ENCODE results near the gene COL27A1. TPM values are rescaled to one million over a fixed set of nuclear protein-coding genes. Genes with fewer than 3 reads are reported as not detected.

COL27A1 gene
- polyA plus RNA-seq, 1 donor (not counting 4 experiments of a cell fraction or from before 2014, with no cell fraction given) = 14.0 TPM

GRCh38 chr9:114243240-114243639 is 87.9 kb downstream of the COL27A1 start:
- TF ChIP-seq EZH2 (IDR thresholded peaks at IDR 0.05; ENCODE audit: low read length) = no peak
- TF ChIP-seq CTCF (optimal IDR thresholded peaks at IDR 0.05 in 1 of 3, IDR thresholded peaks at IDR 0.05 in 1 of 3, conservative IDR thresholded peaks at IDR 0.05 in 1 of 3; ENCODE audit: extremely low read depth in 1 of 3, insufficient read depth in 2 of 3, low read length in 3 of 3) = no peak
- no peak for FAIRE-seq
- dilution Hi-C loops (cut with MboI; ENCODE audit: extremely low pct_ligation_motif_present, low sequenced_read_pairs) = no loop called here
- no peaks in the 10 kb centered on the region for H3K9me1 ChIP-seq (ENCODE audit: control insufficient read depth, extremely low read depth, insufficient read depth, low read length)
- no peak overlapping the region for H3K4me3 ChIP-seq (ENCODE audit: control insufficient read depth in 2 of 3, extremely low read depth in 1 of 3, insufficient read depth in 2 of 3, low read depth in 1 of 3, low read length in 3 of 3)
- no peaks in the 10 kb centered on the region for H3K27me3 ChIP-seq (ENCODE audit: control insufficient read depth, extremely low read depth, insufficient read depth, low read length)
- peaks cover 11 to 19% of the 10 kb centered on the region in 2 experiments for H3K36me3 ChIP-seq (ENCODE audit: control insufficient read depth in 2 of 2, extremely low read depth in 1 of 2, insufficient read depth in 2 of 2, low read length in 2 of 2)
- DNase-seq (ENCODE audit: low read depth, low spot score) = no peak
- no peak overlapping the region for H2AFZ ChIP-seq (ENCODE audit: control insufficient read depth, low read length)
- H3K9ac ChIP-seq (ENCODE audit: control insufficient read depth, extremely low read depth, insufficient read depth, low read length) = no peak overlapping the region
- H4K20me1 ChIP-seq (ENCODE audit: control insufficient read depth, extremely low read depth, insufficient read depth, low read length) = no peaks in the 10 kb centered on the region
- no peaks in the 10 kb centered on the region for H3K79me2 ChIP-seq (ENCODE audit: control insufficient read depth, insufficient read depth, low read length)
- H3K9me3 ChIP-seq (ENCODE audit: control insufficient read depth, low read depth, low read length) = no peaks in the 10 kb centered on the region
- H3K4me1 ChIP-seq (ENCODE audit: control insufficient read depth, extremely low read depth, insufficient read depth, low read length) = no peaks in the 10 kb centered on the region
- no peak overlapping the region for H3K4me2 ChIP-seq (ENCODE audit: control insufficient read depth, extremely low read depth, insufficient read depth, low read depth, low read length)
- no peak overlapping the region for H3K27ac ChIP-seq (ENCODE audit: control insufficient read depth, insufficient read depth, low read length)

GRCh38 chr9:114244570-114244969 is 89.2 kb downstream of the COL27A1 start:
- no peaks in the 10 kb centered on the region for H3K4me1 ChIP-seq (ENCODE audit: control insufficient read depth, extremely low read depth, insufficient read depth, low read length)
- no peak for TF ChIP-seq CTCF (optimal IDR thresholded peaks at IDR 0.05 in 1 of 3, IDR thresholded peaks at IDR 0.05 in 1 of 3, conservative IDR thresholded peaks at IDR 0.05 in 1 of 3; ENCODE audit: extremely low read depth in 1 of 3, insufficient read depth in 2 of 3, low read length in 3 of 3)
- no peak for TF ChIP-seq EZH2 (IDR thresholded peaks at IDR 0.05; ENCODE audit: low read length)
- dilution Hi-C loops (cut with MboI; ENCODE audit: extremely low pct_ligation_motif_present, low sequenced_read_pairs) = no loop called here
- DNase-seq (ENCODE audit: low read depth, low spot score) = no peak
- no peak overlapping the region for H3K9ac ChIP-seq (ENCODE audit: control insufficient read depth, extremely low read depth, insufficient read depth, low read length)
- FAIRE-seq = no peak
- no peaks in the 10 kb centered on the region for H4K20me1 ChIP-seq (ENCODE audit: control insufficient read depth, extremely low read depth, insufficient read depth, low read length)
- no peak overlapping the region for H3K27ac ChIP-seq (ENCODE audit: control insufficient read depth, insufficient read depth, low read length)
- no peaks in the 10 kb centered on the region for H3K9me1 ChIP-seq (ENCODE audit: control insufficient read depth, extremely low read depth, insufficient read depth, low read length)
- no peaks in the 10 kb centered on the region for H3K79me2 ChIP-seq (ENCODE audit: control insufficient read depth, insufficient read depth, low read length)
- peaks cover 13 to 15% of the 10 kb centered on the region in 2 experiments for H3K36me3 ChIP-seq (ENCODE audit: control insufficient read depth in 2 of 2, extremely low read depth in 1 of 2, insufficient read depth in 2 of 2, low read length in 2 of 2)
- H2AFZ ChIP-seq (ENCODE audit: control insufficient read depth, low read length) = no peak overlapping the region
- no peaks in the 10 kb centered on the region for H3K9me3 ChIP-seq (ENCODE audit: control insufficient read depth, low read depth, low read length)
- no peak overlapping the region for H3K4me2 ChIP-seq (ENCODE audit: control insufficient read depth, extremely low read depth, insufficient read depth, low read depth, low read length)
- H3K4me3 ChIP-seq (ENCODE audit: control insufficient read depth in 2 of 3, extremely low read depth in 1 of 3, insufficient read depth in 2 of 3, low read depth in 1 of 3, low read length in 3 of 3) = no peak overlapping the region
- no peaks in the 10 kb centered on the region for H3K27me3 ChIP-seq (ENCODE audit: control insufficient read depth, extremely low read depth, insufficient read depth, low read length)

Measured in keratinocyte (primary cell).